T-helper 2 cell (primary cell): Measurements from ENCODE around the gene GSK3A.

Experiments
- DNase-seq, 5 experiments: peaks; one replicate each; pipeline versions ENCODE4 v3.0.0 to v3.0.0-alpha.2; 2012 to 2022

GSK3A gene

GRCh38 chr19:42280815-42281145 lies 38.4 kb upstream of the GSK3A start:
- no peak for DNase-seq

- DNase-seq: peak; percentile 76 to 96 (median 78)
Measured at GRCh38 chr19:42279902-42280814, 37.8 kb upstream of the GSK3A start.

- DNase-seq: no peak
Measured at GRCh38 chr19:42279155-42279901, 36.9 kb upstream of the GSK3A start.

- DNase-seq: no peak
Measured at GRCh38 chr19:42278452-42279154, 36.2 kb upstream of the GSK3A start.

- no peak for DNase-seq
Measured at GRCh38 chr19:42277821-42278451, 35.5 kb upstream of the GSK3A start.

- DNase-seq: peak in 1 of 5 experiments; percentile 65
Measured at GRCh38 chr19:42276821-42277220, 34.4 kb upstream of the GSK3A start.

GRCh38 chr19:42276284-42276683 lies 33.9 kb upstream of the GSK3A start:
- peak in 1 of 5 experiments; percentile 39 for DNase-seq

GRCh38 chr19:42275517-42275916 lies 33.1 kb upstream of the GSK3A start:
- DNase-seq: no peak

GRCh38 chr19:42275103-42275502 lies 32.7 kb upstream of the GSK3A start:
- no peak for DNase-seq

- no peak for DNase-seq
Measured at GRCh38 chr19:42274065-42274682, 31.8 kb upstream of the GSK3A start.

GRCh38 chr19:42273407-42274064 lies 31.1 kb upstream of the GSK3A start:
- no peak for DNase-seq

GRCh38 chr19:42272989-42273406 lies 30.6 kb upstream of the GSK3A start:
- no peak for DNase-seq

GRCh38 chr19:42272535-42272897 lies 30.1 kb upstream of the GSK3A start:
- DNase-seq: no peak

GRCh38 chr19:42271861-42272534 lies 29.6 kb upstream of the GSK3A start:
- DNase-seq: no peak

GRCh38 chr19:42271045-42271419 lies 28.6 kb upstream of the GSK3A start:
- no peak for DNase-seq

- DNase-seq: peak; percentile 28 to 96 (median 68)
Measured at GRCh38 chr19:42270346-42271044, 28.1 kb upstream of the GSK3A start.

- DNase-seq: peak in 2 of 5 experiments; percentile 6 to 55
Measured at GRCh38 chr19:42269478-42270345, 27.3 kb upstream of the GSK3A start.

GRCh38 chr19:42268704-42269477 lies 26.5 kb upstream of the GSK3A start, which contains the start of gene CIC:
Gene CIC, plus strand, starts transcription at chr19:42269252. Its CDS starts 2,532 bp downstream, at chr19:42271784.
- DNase-seq: peak; percentile 97 to 100 (median 99)
